Tibial artery (tissue), 4 donors: ENCODE data around the gene TACR2.
A peak's percentile ranks its signal among the peaks of the same experiment; 100 is the strongest.

Experiments used
- DNase-seq, 2 donors: peaks; one replicate each; pipeline ENCODE4 v3.0.0-alpha.2; 2019
- H3K27ac ChIP-seq, 2 donors: fragments of 200-600 bp; sonication (generic) in 1 of 2; 1 replicate in 1 of 2; 2 replicates in 1 of 2; pipeline ENCODE4 v1.5.1; 2018 to 2019; ENCODE audit warnings: mild to moderate bottlenecking in 1 of 2
- H3K27me3 ChIP-seq, 2 donors: fragments of 200-600 bp; sonication (generic) in 1 of 2; one replicate each; pipeline versions ENCODE4 v1.5.1 to v1.6.0; 2016 to 2019
- H3K36me3 ChIP-seq, 3 donors: fragments of 200-600 bp; sonication (generic) in 2 of 3; one replicate each; pipeline ENCODE4 v1.5.1; 2016 to 2019; ENCODE audit warnings: mild to moderate bottlenecking in 2 of 3
- H3K4me1 ChIP-seq, 4 donors: fragments of 200-600 bp; sonication (generic) in 2 of 4; 1 replicate in 3 of 4; 2 replicates in 1 of 4; pipeline ENCODE4 v1.5.1; 2016 to 2019
- H3K4me3 ChIP-seq, 2 donors: fragments of 200-600 bp; sonication (generic) in 1 of 2; 1 replicate in 1 of 2; 2 replicates in 1 of 2; pipeline ENCODE4 v1.5.1; 2018 to 2019; ENCODE audit warnings: mild to moderate bottlenecking in 2 of 2
- H3K9me3 ChIP-seq, 3 donors: fragments of 200-600 bp; sonication (generic) in 1 of 3; one replicate each; pipeline ENCODE4 v1.5.1; 2016 to 2019
- intact Hi-C: fragments of 100-400 bp; cut with DNase I; formaldehyde crosslinking; loops from one replicate; pipeline ENCODE4 v1.15.0; 2023; ENCODE audit warnings: low total_unique reads
- TF ChIP-seq, protein P1 (sequence below), 2 experiments: fragments of 200-600 bp in 1 of 2; fragments of 450-650 bp in 1 of 2; IDR thresholded peaks; one replicate each; pipeline ENCODE4 v1.5.1; 2017 to 2019; ENCODE audit warnings: antibody characterized with exemption in 2 of 2, mild to moderate bottlenecking in 1 of 2, moderate library complexity in 1 of 2

Gene TACR2

DNA sequence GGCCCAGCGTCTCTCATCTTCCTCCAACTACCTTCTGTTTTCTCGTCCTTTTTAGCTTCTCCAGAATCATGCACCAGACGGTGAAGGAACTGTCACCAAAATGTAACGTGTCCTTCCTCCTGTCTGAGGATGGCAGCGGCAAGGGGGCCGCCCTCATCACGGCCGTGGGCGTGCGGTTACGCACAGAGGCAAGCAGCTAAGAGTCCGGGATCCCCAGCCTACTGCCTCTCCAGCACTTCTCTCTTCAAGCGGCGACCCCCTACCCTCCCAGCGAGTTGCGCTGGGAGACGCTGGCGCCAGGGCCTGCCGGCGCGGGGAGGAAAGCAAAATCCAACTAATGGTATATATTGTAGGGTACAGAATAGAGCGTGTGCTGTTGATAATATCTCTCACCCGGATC, 15.8 kb downstream of the TACR2 start:
- peaks cover 42 to 87% (median 61%) of the 10 kb centered on the region in 3 donors for H3K36me3 ChIP-seq
- peaks cover 0 to 13% (median 7%) of the 10 kb centered on the region in 4 donors for H3K4me1 ChIP-seq
- H3K9me3 ChIP-seq: no peaks in the 10 kb centered on the region
- TF ChIP-seq, protein P1, sequence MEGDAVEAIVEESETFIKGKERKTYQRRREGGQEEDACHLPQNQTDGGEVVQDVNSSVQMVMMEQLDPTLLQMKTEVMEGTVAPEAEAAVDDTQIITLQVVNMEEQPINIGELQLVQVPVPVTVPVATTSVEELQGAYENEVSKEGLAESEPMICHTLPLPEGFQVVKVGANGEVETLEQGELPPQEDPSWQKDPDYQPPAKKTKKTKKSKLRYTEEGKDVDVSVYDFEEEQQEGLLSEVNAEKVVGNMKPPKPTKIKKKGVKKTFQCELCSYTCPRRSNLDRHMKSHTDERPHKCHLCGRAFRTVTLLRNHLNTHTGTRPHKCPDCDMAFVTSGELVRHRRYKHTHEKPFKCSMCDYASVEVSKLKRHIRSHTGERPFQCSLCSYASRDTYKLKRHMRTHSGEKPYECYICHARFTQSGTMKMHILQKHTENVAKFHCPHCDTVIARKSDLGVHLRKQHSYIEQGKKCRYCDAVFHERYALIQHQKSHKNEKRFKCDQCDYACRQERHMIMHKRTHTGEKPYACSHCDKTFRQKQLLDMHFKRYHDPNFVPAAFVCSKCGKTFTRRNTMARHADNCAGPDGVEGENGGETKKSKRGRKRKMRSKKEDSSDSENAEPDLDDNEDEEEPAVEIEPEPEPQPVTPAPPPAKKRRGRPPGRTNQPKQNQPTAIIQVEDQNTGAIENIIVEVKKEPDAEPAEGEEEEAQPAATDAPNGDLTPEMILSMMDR (IDR thresholded peaks at IDR 0.05): no peak
- H3K27ac ChIP-seq: no peak overlapping the region
- intact Hi-C loops: loop anchor here (5.0 kb wide), 1 partner anchor 219 kb away; the partner anchor contains the start of gene SUPV3L1
- DNase-seq: no peak
- H3K4me3 ChIP-seq: no peak overlapping the region
- no peaks in the 10 kb centered on the region for H3K27me3 ChIP-seq

DNA sequence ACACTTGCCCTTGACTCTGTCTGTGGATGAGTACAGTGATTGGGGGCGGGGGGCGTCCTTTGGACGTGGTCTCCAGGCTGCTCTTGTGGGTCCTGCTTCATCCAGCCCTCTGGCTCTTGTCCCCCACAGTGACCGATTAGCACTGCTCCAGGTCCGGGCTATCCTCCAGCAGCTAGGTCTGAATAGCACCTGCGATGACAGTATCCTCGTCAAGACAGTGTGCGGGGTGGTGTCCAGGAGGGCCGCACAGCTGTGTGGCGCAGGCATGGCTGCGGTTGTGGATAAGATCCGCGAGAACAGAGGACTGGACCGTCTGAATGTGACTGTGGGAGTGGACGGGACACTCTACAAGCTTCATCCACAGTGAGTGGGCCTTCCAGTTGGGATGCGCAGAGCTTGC, 18.3 kb downstream of the TACR2 start:
- Histone ChIP-seq H3K4me3 (no peak overlapping the region), H3K9me3 (no peaks in the 10 kb centered on the region), H3K27ac (no peak overlapping the region), H3K36me3 (peaks cover 57 to 98% (median 84%) of the 10 kb centered on the region in 3 donors), H3K27me3 (no peaks in the 10 kb centered on the region), H3K4me1 (no peaks in the 10 kb centered on the region)
- DNase-seq: no peak
- TF ChIP-seq, protein P1 (IDR thresholded peaks at IDR 0.05): no peak
- intact Hi-C loops: no loop called here

DNA sequence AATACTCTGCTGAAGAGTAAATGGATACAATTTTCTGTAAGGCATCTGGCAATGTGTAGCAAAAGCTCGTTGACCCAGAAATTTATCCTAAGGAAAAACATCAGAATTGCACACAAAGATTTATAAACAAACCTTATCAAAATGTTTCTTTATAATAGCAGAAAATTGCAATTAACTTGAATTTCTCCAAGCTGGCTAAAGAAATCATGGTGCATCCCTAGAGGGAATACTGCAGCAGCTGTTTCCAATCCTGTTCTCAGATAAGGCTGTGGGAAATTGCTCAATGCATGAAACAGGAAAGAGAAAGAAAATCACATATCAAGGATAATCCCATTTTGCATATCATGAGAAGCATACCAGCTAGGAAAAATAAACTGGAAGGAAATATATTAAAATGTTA, 18.7 kb downstream of the TACR2 start:
- Histone ChIP-seq H3K9me3 (no peaks in the 10 kb centered on the region), H3K36me3 (peaks cover 58 to 98% (median 87%) of the 10 kb centered on the region in 3 donors), H3K27ac (no peak overlapping the region), H3K4me1 (no peaks in the 10 kb centered on the region), H3K27me3 (no peaks in the 10 kb centered on the region), H3K4me3 (no peak overlapping the region)
- DNase-seq: no peak
- TF ChIP-seq, protein P1 (IDR thresholded peaks at IDR 0.05): no peak
- intact Hi-C loops: no loop called here

DNA sequence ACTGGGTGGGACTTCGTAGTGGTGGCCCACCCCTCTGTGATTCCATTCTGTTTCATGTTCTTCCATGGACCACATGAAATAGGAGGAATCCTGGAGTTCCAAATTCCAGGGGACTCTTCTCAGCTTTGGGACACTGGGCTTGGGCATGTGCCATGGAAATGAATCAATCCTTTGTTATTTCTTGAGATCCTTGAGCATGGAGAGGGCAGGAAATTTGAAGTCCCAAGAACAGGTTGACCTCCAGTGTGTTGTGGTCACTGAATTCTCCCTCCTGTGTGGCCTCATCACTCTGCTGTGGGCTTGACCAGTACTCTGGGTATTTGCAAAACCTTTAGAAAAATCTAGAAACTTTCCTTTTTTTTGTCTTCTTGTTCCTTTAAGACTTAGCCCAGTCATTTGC, 22.7 kb downstream of the TACR2 start:
- no peak overlapping the region for H3K4me3 ChIP-seq
- no peaks in the 10 kb centered on the region for H3K27me3 ChIP-seq
- TF ChIP-seq, protein P1 (IDR thresholded peaks at IDR 0.05): no peak
- H3K36me3 ChIP-seq: peaks cover 44 to 83% (median 72%) of the 10 kb centered on the region in 3 donors
- no peak for DNase-seq
- no peak overlapping the region for H3K27ac ChIP-seq
- H3K9me3 ChIP-seq: no peaks in the 10 kb centered on the region
- H3K4me1 ChIP-seq: peaks cover 0 to 17% (median 11%) of the 10 kb centered on the region in 4 donors
- intact Hi-C loops: no loop called here

DNA sequence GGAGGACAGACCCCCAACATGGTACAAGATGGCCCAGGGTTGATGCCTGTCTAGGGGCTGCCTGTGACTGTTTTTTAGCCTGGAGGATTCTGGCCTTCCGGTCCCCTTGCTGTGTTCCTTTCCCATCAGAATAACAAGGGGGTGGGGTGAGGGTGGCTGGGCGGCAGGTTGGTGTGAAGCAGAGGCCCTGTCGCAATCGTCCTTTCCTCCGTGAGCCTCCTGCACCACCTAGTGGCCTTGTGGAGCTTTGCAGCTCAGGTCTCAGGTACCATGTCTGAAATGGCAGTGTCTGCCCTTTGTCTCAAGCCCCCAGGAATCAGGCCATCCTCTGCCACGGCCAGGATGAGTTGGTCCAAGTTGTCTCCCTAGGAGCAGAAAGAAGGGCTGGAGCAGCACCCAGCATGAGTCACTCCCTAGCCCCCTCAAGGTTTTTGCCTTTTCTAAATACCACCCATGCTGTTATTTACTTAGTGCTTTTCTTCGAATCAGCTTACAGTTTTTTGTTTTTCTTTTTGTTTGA, 24.2 kb downstream of the TACR2 start:
- DNase-seq: peak; percentile 92
- Histone ChIP-seq H3K9me3 (no peaks in the 10 kb centered on the region), H3K36me3 (peaks cover 51 to 84% (median 68%) of the 10 kb centered on the region in 3 donors), H3K27me3 (no peaks in the 10 kb centered on the region), H3K4me1 (peaks cover 0 to 17% (median 11%) of the 10 kb centered on the region in 4 donors), H3K27ac (peak overlapping the region; percentile 48 to 64), H3K4me3 (no peak overlapping the region)
- TF ChIP-seq, protein P1 (IDR thresholded peaks at IDR 0.05): peak; percentile 99
- intact Hi-C loops: no loop called here
